Lung (tissue), 12 donors: ENCODE data around the gene CDK14. TPM values are rescaled to one million over a fixed set of nuclear protein-coding genes. Genes with fewer than 3 reads are reported as not detected.

ENCODE experiments used
- ATAC-seq: fragments of 200-7000 bp; cut with Tn5 transposase; one replicate; pipeline ENCODE4 v1.9.1; 2020; ENCODE audit warnings: moderate number of reproducible peaks; ENCODE audit not compliant: insufficient read depth, low FRiP score
- DNase-seq, 3 donors: peaks; one replicate each; pipeline ENCODE4 v3.0.0-alpha.2; 2013 to 2017
- H3K27ac ChIP-seq, 2 donors: one replicate each; pipeline ENCODE4 v1.5.1; 2013; ENCODE audit warnings: mild to moderate bottlenecking in 2 of 2, moderate library complexity in 2 of 2, control low read depth in 1 of 2, inconsistent platforms in 1 of 2, low read depth in 1 of 2, low read length in 1 of 2
- H3K27me3 ChIP-seq, 3 donors: one replicate each; pipeline ENCODE4 v1.5.1; 2013; ENCODE audit warnings: low read length in 2 of 3; ENCODE audit not compliant: control insufficient read depth in 3 of 3, insufficient read depth in 3 of 3
- H3K36me3 ChIP-seq, 4 donors: one replicate each; pipeline ENCODE4 v1.5.1; 2013; ENCODE audit warnings: low read length in 4 of 4, mild to moderate bottlenecking in 1 of 4, moderate library complexity in 1 of 4; ENCODE audit not compliant: control insufficient read depth in 4 of 4, insufficient read depth in 4 of 4
- H3K4me1 ChIP-seq, 5 donors: one replicate each; pipeline ENCODE4 v1.5.1; 2013; ENCODE audit warnings: low read length in 5 of 5, mild to moderate bottlenecking in 2 of 5, moderate library complexity in 1 of 5; ENCODE audit not compliant: control insufficient read depth in 5 of 5, insufficient read depth in 5 of 5
- H3K4me3 ChIP-seq: one replicate; pipeline ENCODE4 v1.5.1; 2013; ENCODE audit warnings: mild to moderate bottlenecking, control low read depth, moderate library complexity
- H3K9ac ChIP-seq, 2 donors: one replicate each; pipeline ENCODE4 v1.5.1; 2013; ENCODE audit warnings: low read length in 2 of 2, control low read depth in 1 of 2; ENCODE audit not compliant: insufficient read depth in 1 of 2
- H3K9me3 ChIP-seq, 4 donors: one replicate each; pipeline ENCODE4 v1.5.1; 2013; ENCODE audit warnings: low read length in 3 of 4, mild to moderate bottlenecking in 1 of 4, moderate library complexity in 1 of 4; ENCODE audit not compliant: control insufficient read depth in 4 of 4, insufficient read depth in 3 of 4
- WGBS, 2 donors: extraction: QIAGEN DNeasy Blood & Tissue Kit; methylation state at CpG; one replicate each; pipeline ENCODE4 v1.1.7; 2013; 5-methylcytosine and 5-hydroxymethylcytosine counted together
- polyA plus RNA-seq, 2 donors: library from polyadenylated mRNA; stranded (reverse); fragments of 200-250 nt; gene quantifications; one replicate each; pipeline ENCODE4 v1.2.1, GENCODE V29; 2013
- total RNA-seq, 2 donors: library from RNA; depleted of rRNA in 1 of 2; stranded (reverse); fragments of >200 nt in 1 of 2; gene quantifications; one replicate each; pipeline ENCODE4 v1.2.1, GENCODE V29; 2014 to 2021
- TF ChIP-seq, protein P1 (sequence below): IDR thresholded peaks from 2 replicates; pipeline ENCODE4 v1.5.1; 2012; ENCODE audit warnings: mild to moderate bottlenecking; ENCODE audit errors: control extremely low read depth, extremely low read depth
- donor health status: control.
- donor health status: control.
- donor health status: Bipolar disorder and iron deficiency.
- donor health status: healthy.
- donor health status: DM: yes; HTN: yes; CAD: no.

CDK14 gene
- total and polyA plus RNA-seq, 4 donors, result 4.3 to 117 (median 18.9) TPM

DNA sequence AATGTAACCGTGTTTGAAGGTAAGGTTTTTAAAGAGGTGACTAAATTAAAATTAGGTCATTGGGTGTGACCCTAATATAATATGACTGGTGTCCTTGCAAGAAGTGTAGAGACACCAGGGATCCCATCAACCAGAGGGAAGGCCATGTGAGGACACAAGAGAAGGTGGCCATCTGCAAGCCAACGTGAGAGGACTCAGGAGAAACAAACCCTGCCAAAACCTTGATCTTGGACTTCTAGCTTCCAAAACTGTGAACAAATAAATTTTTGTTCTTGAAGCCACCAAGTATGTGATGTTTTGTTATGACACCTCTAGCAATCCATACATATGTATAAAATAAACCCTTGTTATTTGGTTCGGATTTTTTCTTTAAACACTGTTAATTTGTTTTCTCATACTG, 144.3 kb downstream of the CDK14 start:
- no peak overlapping the region for H3K9ac ChIP-seq
- 92 to 100% methylated on average over 3 of the region's 3 CpGs for whole genome bisulfite sequencing, 2 donors
- ATAC-seq (no peak), DNase-seq (no peak)
- H3K4me3 ChIP-seq, result no peak overlapping the region
- TF ChIP-seq, protein P1, sequence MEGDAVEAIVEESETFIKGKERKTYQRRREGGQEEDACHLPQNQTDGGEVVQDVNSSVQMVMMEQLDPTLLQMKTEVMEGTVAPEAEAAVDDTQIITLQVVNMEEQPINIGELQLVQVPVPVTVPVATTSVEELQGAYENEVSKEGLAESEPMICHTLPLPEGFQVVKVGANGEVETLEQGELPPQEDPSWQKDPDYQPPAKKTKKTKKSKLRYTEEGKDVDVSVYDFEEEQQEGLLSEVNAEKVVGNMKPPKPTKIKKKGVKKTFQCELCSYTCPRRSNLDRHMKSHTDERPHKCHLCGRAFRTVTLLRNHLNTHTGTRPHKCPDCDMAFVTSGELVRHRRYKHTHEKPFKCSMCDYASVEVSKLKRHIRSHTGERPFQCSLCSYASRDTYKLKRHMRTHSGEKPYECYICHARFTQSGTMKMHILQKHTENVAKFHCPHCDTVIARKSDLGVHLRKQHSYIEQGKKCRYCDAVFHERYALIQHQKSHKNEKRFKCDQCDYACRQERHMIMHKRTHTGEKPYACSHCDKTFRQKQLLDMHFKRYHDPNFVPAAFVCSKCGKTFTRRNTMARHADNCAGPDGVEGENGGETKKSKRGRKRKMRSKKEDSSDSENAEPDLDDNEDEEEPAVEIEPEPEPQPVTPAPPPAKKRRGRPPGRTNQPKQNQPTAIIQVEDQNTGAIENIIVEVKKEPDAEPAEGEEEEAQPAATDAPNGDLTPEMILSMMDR, result no peak
- no peaks in the 10 kb centered on the region for H3K27me3 ChIP-seq
- H3K4me1 ChIP-seq, result peaks cover 0 to 5% (median 0%) of the 10 kb centered on the region in 5 donors
- no peaks in the 10 kb centered on the region for H3K9me3 ChIP-seq
- H3K36me3 ChIP-seq, result no peaks in the 10 kb centered on the region
- no peak overlapping the region for H3K27ac ChIP-seq

DNA sequence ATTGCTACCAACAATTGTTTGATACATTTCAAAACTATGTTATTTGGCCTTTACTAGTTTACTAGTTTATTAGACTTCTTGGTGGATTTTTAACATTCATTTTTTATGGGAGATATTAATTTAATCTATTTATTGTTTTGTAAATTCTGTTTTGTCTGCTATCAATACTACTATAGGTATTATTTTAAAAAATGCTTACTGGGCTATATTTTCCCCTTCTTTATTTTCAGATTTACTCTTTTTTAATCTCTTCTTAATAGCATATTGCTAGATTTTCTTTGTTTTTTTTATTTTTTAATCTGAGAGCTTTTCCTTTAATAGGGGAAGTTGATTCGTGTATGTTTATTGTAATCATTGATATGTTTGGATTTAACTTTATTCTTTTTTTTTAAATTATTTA, 147.5 kb downstream of the CDK14 start:
- TF ChIP-seq, protein P1, result no peak
- no peaks in the 10 kb centered on the region for H3K27me3 ChIP-seq
- ATAC-seq (no peak), DNase-seq (no peak)
- H3K4me3 ChIP-seq, result no peak overlapping the region
- no peaks in the 10 kb centered on the region for H3K36me3 ChIP-seq
- H3K9me3 ChIP-seq, result no peaks in the 10 kb centered on the region
- no peak overlapping the region for H3K27ac ChIP-seq
- H3K4me1 ChIP-seq, result peaks cover 0 to 5% (median 0%) of the 10 kb centered on the region in 5 donors
- 36 to 38% methylated on average over 1 of the region's 1 CpG for WGBS, 2 donors
- H3K9ac ChIP-seq, result no peak overlapping the region

DNA sequence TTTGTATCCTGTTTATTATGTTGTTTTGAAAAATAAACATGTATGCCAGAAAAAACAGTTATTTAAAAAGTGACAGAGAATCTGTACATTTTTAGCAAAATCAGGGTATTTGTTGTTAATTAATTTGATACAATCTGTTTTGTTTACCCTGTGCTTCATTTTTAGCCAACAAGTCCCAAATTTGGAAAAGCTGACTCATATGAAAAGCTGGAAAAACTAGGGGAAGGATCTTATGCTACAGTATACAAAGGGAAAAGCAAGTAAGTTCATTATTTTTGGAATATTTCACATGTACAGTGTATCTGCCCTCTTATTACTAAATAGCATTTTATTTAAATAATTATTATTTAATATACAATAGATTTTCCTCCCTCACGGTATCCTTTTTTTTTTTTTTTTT, 151.4 kb downstream of the CDK14 start:
- no peaks in the 10 kb centered on the region for H3K27me3 ChIP-seq
- H3K27ac ChIP-seq, result no peak overlapping the region
- no peaks in the 10 kb centered on the region for H3K4me1 ChIP-seq
- 73 to 88% methylated on average over 1 of the region's 1 CpG for WGBS, 2 donors
- H3K4me3 ChIP-seq, result no peak overlapping the region
- peaks cover 0 to 3% (median 0%) of the 10 kb centered on the region in 4 donors for H3K36me3 ChIP-seq
- ATAC-seq, result no peak
- H3K9ac ChIP-seq, result no peak overlapping the region
- TF ChIP-seq, protein P1, result no peak
- H3K9me3 ChIP-seq, result no peaks in the 10 kb centered on the region
- peak in 2 of 3 donors; percentile 31 to 47 for DNase-seq

DNA sequence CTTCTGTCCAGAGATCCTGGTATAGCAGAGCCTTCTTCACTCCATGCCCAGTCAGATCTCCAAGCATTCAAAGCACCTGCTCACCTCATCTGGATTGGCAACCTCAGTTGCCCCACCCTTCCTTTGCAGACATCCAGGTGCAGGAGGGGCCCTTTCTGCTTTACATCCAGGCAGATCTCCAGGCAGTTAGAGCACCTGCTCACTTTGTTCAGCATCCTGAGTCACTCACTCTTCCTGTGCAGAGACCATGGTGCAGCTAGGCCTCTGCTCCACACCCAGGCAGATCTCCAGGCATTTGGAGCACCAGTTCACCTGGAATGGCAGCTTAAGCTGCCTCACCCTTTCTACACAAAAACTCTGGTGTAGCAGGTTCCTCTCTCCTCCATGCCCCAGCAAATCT, 153.1 kb downstream of the CDK14 start:
- ATAC-seq (no peak), DNase-seq (no peak)
- TF ChIP-seq, protein P1, result no peak
- H3K4me1 ChIP-seq, result no peaks in the 10 kb centered on the region
- no peaks in the 10 kb centered on the region for H3K9me3 ChIP-seq
- H3K27ac ChIP-seq, result no peak overlapping the region
- no peak overlapping the region for H3K4me3 ChIP-seq
- no peak overlapping the region for H3K9ac ChIP-seq
- no peaks in the 10 kb centered on the region for H3K27me3 ChIP-seq
- peaks cover 0 to 3% (median 0%) of the 10 kb centered on the region in 4 donors for H3K36me3 ChIP-seq
